DND-41 (cell line): Measurements from ENCODE around the gene HTT.

Experiments used
- EZH2 ChIP-seq: IDR thresholded peaks from 3 replicates; pipeline ENCODE4 v1.6.1; 2012; ENCODE audit warnings: borderline replicate concordance, low read depth, mild to moderate bottlenecking, moderate library complexity, low read length, inconsistent platforms; ENCODE audit not compliant: severe bottlenecking
- TF ChIP-seq, protein P1 (sequence below): IDR thresholded peaks from 2 replicates; pipeline ENCODE4 v1.5.1; 2012; ENCODE audit warnings: borderline replicate concordance, low read length, moderate library complexity, mild to moderate bottlenecking; ENCODE audit not compliant: poor library complexity, severe bottlenecking; ENCODE audit errors: extremely low read depth

DNA sequence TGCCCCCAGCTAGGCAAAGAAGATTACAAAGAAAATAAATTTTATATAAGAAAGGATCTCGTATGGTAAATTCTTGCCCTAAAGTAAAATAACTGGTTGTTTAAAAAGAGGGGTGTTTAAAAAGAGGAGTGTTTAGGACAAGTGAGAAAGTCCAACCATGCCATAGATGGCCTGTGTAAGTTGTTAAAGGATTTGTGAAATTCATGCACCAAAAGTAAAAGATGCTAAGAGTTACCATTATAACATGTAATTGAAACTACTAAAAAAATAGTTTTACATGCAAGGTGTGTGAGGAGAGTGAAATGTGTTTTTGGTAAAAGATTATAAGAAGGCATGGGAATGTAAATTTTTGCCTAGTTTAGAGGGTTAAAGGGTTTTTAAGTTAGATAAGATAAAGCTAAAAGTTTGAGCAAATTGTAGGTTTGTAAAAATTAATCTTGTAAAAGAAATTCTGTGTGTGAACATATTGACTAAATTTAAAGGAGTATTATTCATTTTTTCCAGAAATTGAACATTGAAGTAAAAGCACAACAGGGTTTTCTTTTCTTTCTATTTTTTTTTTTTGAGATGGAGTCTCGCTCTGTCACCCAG, 20.2 kb upstream of the HTT start:
- TF ChIP-seq, protein P1, sequence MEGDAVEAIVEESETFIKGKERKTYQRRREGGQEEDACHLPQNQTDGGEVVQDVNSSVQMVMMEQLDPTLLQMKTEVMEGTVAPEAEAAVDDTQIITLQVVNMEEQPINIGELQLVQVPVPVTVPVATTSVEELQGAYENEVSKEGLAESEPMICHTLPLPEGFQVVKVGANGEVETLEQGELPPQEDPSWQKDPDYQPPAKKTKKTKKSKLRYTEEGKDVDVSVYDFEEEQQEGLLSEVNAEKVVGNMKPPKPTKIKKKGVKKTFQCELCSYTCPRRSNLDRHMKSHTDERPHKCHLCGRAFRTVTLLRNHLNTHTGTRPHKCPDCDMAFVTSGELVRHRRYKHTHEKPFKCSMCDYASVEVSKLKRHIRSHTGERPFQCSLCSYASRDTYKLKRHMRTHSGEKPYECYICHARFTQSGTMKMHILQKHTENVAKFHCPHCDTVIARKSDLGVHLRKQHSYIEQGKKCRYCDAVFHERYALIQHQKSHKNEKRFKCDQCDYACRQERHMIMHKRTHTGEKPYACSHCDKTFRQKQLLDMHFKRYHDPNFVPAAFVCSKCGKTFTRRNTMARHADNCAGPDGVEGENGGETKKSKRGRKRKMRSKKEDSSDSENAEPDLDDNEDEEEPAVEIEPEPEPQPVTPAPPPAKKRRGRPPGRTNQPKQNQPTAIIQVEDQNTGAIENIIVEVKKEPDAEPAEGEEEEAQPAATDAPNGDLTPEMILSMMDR, result no peak
- TF ChIP-seq EZH2, result no peak
